ES-I3 (cell line): Measurements from ENCODE around the gene SPIRE1.

Experiments used
- H3K36me3 ChIP-seq: 2 replicates; pipeline ENCODE4 v1.6.1; 2013; ENCODE audit warnings: mild to moderate bottlenecking, low read length, control low read depth, moderate library complexity; ENCODE audit not compliant: insufficient read depth
- H3K4me1 ChIP-seq: 2 replicates; pipeline ENCODE4 v1.6.1; 2013; ENCODE audit warnings: mild to moderate bottlenecking, control low read depth, low read length; ENCODE audit not compliant: insufficient read depth
- H3K9ac ChIP-seq: 2 replicates; pipeline ENCODE4 v1.6.1; 2013; ENCODE audit warnings: low read depth, mild to moderate bottlenecking, low read length, moderate library complexity
- H3K9me3 ChIP-seq: 2 replicates; pipeline ENCODE4 v1.6.1; 2013; ENCODE audit warnings: mild to moderate bottlenecking, low read length, moderate library complexity; ENCODE audit not compliant: control insufficient read depth, insufficient read depth

The SPIRE1 gene

GRCh38 chr18:12399231-12399630 lies 258.7 kb downstream of the SPIRE1 start:
- H3K36me3 ChIP-seq = no peaks in the 10 kb centered on the region
- no peaks in the 10 kb centered on the region for H3K9me3 ChIP-seq
- H3K4me1 ChIP-seq = peaks cover 7% of the 10 kb centered on the region; the same call in 1 of the 2 replicates
- no peak overlapping the region for H3K9ac ChIP-seq

GRCh38 chr18:12398625-12399024 lies 259.3 kb downstream of the SPIRE1 start:
- Histone ChIP-seq H3K9me3 (no peaks in the 10 kb centered on the region), H3K36me3 (no peaks in the 10 kb centered on the region), H3K9ac (no peak overlapping the region), H3K4me1 (peaks cover 7% of the 10 kb centered on the region; the same call in 1 of the 2 replicates)

DNA sequence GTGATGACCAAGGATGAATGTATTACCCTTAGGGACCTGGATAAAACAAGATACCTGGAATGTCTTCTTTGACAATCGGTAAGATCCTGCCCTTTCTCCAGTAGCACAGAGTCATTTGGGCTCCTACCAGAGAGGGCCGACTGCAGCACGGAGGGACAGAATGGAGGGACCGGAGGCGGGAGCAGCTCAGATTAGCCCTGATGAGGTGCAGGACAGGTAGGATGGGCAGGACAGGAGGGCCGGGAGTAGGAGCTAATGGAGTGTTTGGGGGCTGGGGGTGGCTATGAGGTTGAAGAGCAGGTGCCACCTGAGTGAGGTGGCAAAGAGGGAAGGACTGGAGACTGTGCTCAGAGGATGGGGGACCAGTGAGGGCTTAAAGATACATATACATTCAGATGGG lies 260.1 kb downstream of the SPIRE1 start:
- Histone ChIP-seq H3K9me3 (no peaks in the 10 kb centered on the region), H3K36me3 (no peaks in the 10 kb centered on the region), H3K4me1 (peaks cover 7% of the 10 kb centered on the region; the same call in 1 of the 2 replicates), H3K9ac (no peak overlapping the region)

DNA sequence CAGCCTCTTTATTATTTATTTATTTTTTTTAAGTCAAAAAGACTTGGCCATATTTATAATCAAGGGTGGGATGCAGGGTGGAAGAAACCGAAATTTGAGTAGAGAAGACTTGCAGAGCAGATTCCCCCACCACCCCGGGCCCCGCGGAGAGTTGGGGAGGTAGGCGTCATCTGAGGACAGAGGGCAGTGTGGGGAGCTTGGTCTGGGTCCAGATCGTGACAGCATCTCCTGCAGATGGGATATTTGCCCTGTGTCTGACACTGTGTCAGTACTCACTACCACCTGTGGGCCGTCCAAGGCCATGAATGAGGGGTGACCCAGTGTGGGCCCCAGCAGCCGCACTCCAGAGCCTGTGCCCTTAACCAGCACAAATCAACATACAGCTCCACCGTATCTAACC lies 260.7 kb downstream of the SPIRE1 start:
- peaks cover 7% of the 10 kb centered on the region; the same call in 1 of the 2 replicates for H3K4me1 ChIP-seq
- H3K9ac ChIP-seq = no peak overlapping the region
- H3K36me3 ChIP-seq = no peaks in the 10 kb centered on the region
- no peaks in the 10 kb centered on the region for H3K9me3 ChIP-seq
